OCI-LY3 (cell line): Measurements from ENCODE around the gene DMRT1.

Source experiments
- H2AFZ ChIP-seq: fragments of 200-600, 300-600 bp; shearing (Covaris generic); 2 replicates; pipeline ENCODE4 v1.6.0; 2014; ENCODE audit warnings: antibody characterized with exemption, low read depth, low read length
- H3K27ac ChIP-seq: fragments of 200-600, 300-600 bp; sonication (generic); 2 replicates; pipeline ENCODE4 v1.5.1; 2014; ENCODE audit warnings: mild to moderate bottlenecking, low read length, moderate library complexity, mixed read lengths
- H3K27me3 ChIP-seq: fragments of 200-600, 300-600 bp; sonication (generic); 2 replicates; pipeline ENCODE4 v1.6.1; 2014; ENCODE audit warnings: low read depth, low read length, mixed read lengths
- H3K36me3 ChIP-seq: fragments of 200-600, 300-600 bp; sonication (generic); replicated peaks from 2 replicates; pipeline ENCODE3; 2014; ENCODE audit warnings: low read depth, low read length, mixed read lengths
- H3K4me1 ChIP-seq: fragments of 300-600, 200-600 bp; sonication (generic); 2 replicates; pipeline ENCODE4 v1.6.1; 2014; ENCODE audit warnings: low read length, mixed read lengths
- H3K4me2 ChIP-seq: fragments of 200-600, 300-600 bp; sonication (generic); 2 replicates; pipeline ENCODE4 v1.6.1; 2014; ENCODE audit warnings: low read length, mixed read lengths
- H3K4me3 ChIP-seq: fragments of 300-600, 200-600 bp; sonication (generic); 2 replicates; pipeline ENCODE4 v1.5.1; 2014; ENCODE audit warnings: antibody characterized with exemption, mild to moderate bottlenecking, low read length, moderate library complexity
- H3K79me2 ChIP-seq: fragments of 300-600, 200-600 bp; shearing (Covaris generic); 2 replicates; pipeline ENCODE4 v1.6.1; 2014; ENCODE audit warnings: mild to moderate bottlenecking, low read length, mixed read lengths
- H3K9ac ChIP-seq: fragments of 300-600, 200-600 bp; shearing (Covaris generic); 2 replicates; pipeline ENCODE4 v1.6.0; 2014; ENCODE audit warnings: mild to moderate bottlenecking, low read length, moderate library complexity
- H3K9me3 ChIP-seq: fragments of 200-600, 300-600 bp; shearing (Covaris generic); 2 replicates; pipeline ENCODE4 v1.6.1; 2014; ENCODE audit warnings: low read length, mixed read lengths; ENCODE audit not compliant: insufficient read depth
- H4K20me1 ChIP-seq: fragments of 200-600, 300-600 bp; sonication (generic); 2 replicates; pipeline ENCODE4 v1.6.1; 2016; ENCODE audit warnings: low read length, mixed read lengths; ENCODE audit not compliant: insufficient read depth
- CTCF ChIP-seq: fragments of 200-600, 300-600 bp; sonication (generic); IDR thresholded peaks from 2 replicates; pipeline ENCODE4 v1.5.1; 2014; ENCODE audit warnings: antibody characterized with exemption, low read length, low read depth
- EZH2phosphoT487 ChIP-seq: fragments of 200-600 bp; shearing (Covaris generic); IDR thresholded peaks from 2 replicates; pipeline ENCODE4 v1.6.1; 2018; ENCODE audit warnings: antibody characterized with exemption, mixed run types, low read depth

Gene DMRT1

GRCh38 chr9:966870-967269 is 125.4 kb downstream of the DMRT1 start:
- H3K4me1 ChIP-seq: peaks cover 14% of the 10 kb centered on the region; the same call in 1 of the 2 replicates
- H3K36me3 ChIP-seq: no peaks in the 10 kb centered on the region
- H3K9me3 ChIP-seq: no peaks in the 10 kb centered on the region
- TF ChIP-seq CTCF (no peak), EZH2phosphoT487 (no peak)
- H4K20me1 ChIP-seq: no peaks in the 10 kb centered on the region
- H2AFZ ChIP-seq: no peak overlapping the region
- peaks cover 32% of the 10 kb centered on the region for H3K27me3 ChIP-seq
- no peak overlapping the region for H3K4me3 ChIP-seq
- H3K9ac ChIP-seq: no peak overlapping the region
- no peaks in the 10 kb centered on the region for H3K79me2 ChIP-seq
- peak overlapping the region; percentile 74; the same call in 1 of the 2 replicates for H3K4me2 ChIP-seq
- H3K27ac ChIP-seq: no peak overlapping the region

- H3K79me2 ChIP-seq: no peaks in the 10 kb centered on the region
- peak overlapping the region; percentile 29; the same call in 1 of the 2 replicates for H3K9ac ChIP-seq
- H3K27me3 ChIP-seq: peaks cover 32% of the 10 kb centered on the region
- peak overlapping the region; percentile 51; the same call in 1 of the 2 replicates for H2AFZ ChIP-seq
- peak overlapping the region; percentile 74 for H3K4me2 ChIP-seq
- peak overlapping the region; percentile 76 for H3K4me3 ChIP-seq
- H3K9me3 ChIP-seq: no peaks in the 10 kb centered on the region
- no peaks in the 10 kb centered on the region for H4K20me1 ChIP-seq
- H3K36me3 ChIP-seq: no peaks in the 10 kb centered on the region
- TF ChIP-seq EZH2phosphoT487 (no peak), CTCF (no peak)
- H3K27ac ChIP-seq: no peak overlapping the region
- H3K4me1 ChIP-seq: peaks cover 14% of the 10 kb centered on the region; the same call in 1 of the 2 replicates
Measured at GRCh38 chr9:967436-967835, 125.9 kb downstream of the DMRT1 start.

- TF ChIP-seq CTCF: no peak
- TF ChIP-seq EZH2phosphoT487: no peak
- no peaks in the 10 kb centered on the region for H3K79me2 ChIP-seq
- H3K4me2 ChIP-seq: peak overlapping the region; percentile 74
- H4K20me1 ChIP-seq: no peaks in the 10 kb centered on the region
- no peaks in the 10 kb centered on the region for H3K9me3 ChIP-seq
- peak overlapping the region; percentile 76 for H3K4me3 ChIP-seq
- peaks cover 32% of the 10 kb centered on the region for H3K27me3 ChIP-seq
- H3K27ac ChIP-seq: no peak overlapping the region
- peak overlapping the region; percentile 29 for H3K9ac ChIP-seq
- H3K4me1 ChIP-seq: peaks cover 14% of the 10 kb centered on the region; the same call in 1 of the 2 replicates
- peak overlapping the region; percentile 51; the same call in 1 of the 2 replicates for H2AFZ ChIP-seq
- H3K36me3 ChIP-seq: no peaks in the 10 kb centered on the region
Measured at GRCh38 chr9:967903-968641, 126.6 kb downstream of the DMRT1 start.

- H3K27me3 ChIP-seq: peaks cover 20% of the 10 kb centered on the region
- H4K20me1 ChIP-seq: no peaks in the 10 kb centered on the region
- H3K36me3 ChIP-seq: no peaks in the 10 kb centered on the region
- no peak overlapping the region for H2AFZ ChIP-seq
- H3K9me3 ChIP-seq: no peaks in the 10 kb centered on the region
- TF ChIP-seq CTCF (no peak), EZH2phosphoT487 (no peak)
- peaks cover 14% of the 10 kb centered on the region; the same call in 1 of the 2 replicates for H3K4me1 ChIP-seq
- no peak overlapping the region for H3K4me3 ChIP-seq
- no peaks in the 10 kb centered on the region for H3K79me2 ChIP-seq
- H3K27ac ChIP-seq: no peak overlapping the region
- H3K9ac ChIP-seq: no peak overlapping the region
- H3K4me2 ChIP-seq: peak overlapping the region; percentile 74; the same call in 1 of the 2 replicates
Measured at GRCh38 chr9:969310-970150, 128.0 kb downstream of the DMRT1 start.
